ENCODE results near the gene S1PR1.
"Not testable (repeated sequence)": the region's sequence is repeated elsewhere in the genome, so short reads cannot be mapped to it uniquely, and the experiment has no call there.

Gene S1PR1

DNA sequence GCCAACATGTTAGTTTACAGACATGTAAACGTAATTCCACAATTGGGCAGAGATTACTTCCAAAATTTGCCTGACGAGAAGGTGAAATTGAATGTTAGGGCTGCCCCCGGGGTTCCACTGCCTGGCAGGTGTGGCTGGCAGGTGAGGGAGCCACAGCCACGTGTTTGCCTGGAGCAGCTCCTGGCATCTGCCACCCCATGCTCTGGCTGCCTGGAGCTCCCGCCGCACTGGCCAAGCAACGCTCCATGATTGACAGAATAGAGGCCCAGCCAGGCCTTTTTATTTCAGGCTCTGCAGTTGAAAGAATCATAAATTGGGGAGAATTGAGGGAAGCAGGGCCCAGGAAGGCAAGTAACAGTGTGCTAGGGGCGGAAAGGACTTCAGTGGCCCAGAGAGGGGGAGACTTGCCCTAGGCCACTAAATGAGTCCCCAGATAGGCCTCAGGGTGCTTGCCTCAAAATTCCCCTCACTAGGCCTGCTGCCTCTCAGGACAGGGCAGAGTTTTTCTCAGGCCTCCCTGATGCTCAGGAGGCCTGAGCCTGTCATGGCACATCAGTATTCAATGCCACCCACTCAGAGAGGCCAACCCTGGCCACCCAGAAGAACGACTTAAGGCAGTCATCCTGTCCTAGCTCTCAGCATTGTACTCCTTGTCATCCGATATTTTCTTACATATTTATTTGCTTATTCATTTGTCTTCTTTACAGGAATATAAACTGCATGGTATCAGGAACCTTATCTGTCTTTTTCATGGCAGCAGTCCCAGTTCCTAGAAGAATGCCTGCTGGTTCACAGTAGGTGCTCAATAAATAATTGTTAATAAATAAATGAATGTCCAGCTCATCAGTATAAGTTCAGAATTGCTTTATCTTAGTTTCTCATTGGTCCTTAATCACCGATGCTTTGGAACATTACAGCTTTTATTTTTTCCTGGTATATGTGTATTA, 16.6 kb upstream of the S1PR1 start:
- DNase-seq (ENCODE audit: low read depth): no peak

DNA sequence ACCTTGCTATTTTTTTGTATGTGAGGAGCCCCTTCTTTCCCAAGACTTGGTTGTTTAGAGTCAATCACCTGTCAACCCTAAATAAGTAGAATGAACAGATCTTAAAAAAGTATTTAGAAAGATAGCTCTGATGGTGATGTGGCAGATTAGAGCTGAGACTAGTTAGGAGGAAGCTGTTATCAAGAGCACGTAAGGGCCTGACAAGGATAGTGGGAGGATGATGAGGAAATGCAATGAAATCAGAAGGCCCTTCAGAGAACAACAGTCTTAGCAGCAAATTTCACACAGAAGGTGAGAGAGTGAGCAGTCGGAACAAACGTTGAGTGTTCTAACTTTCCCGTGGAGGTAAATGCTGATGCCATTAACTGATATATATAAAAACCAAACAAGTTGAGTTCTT, 15.9 kb upstream of the S1PR1 start:
- no peak for DNase-seq (ENCODE audit: low read depth)

- no peak for DNase-seq (ENCODE audit: low read depth)
Measured at GRCh38 chr1:101221945-101222429, 14.8 kb upstream of the S1PR1 start.

DNA sequence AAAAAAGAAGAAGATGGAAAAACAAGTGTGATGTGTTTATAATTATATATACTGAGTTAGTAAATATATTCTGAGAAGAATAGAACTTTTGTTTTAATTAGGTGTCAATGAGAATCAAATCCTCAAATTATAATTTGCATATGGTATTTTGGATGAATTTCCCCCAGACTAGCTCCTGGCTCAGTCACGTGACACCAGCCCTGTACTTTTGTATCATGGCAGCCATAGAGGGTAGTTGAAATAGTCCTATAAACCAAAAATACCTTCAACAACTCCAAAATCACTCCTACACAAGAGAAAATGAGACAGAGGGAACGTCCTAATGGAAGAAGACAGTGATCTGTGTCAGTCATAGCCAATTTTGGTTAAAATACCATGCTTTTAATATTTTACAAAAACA, 9.0 kb upstream of the S1PR1 start:
- no peak for DNase-seq (ENCODE audit: low read depth)

DNA sequence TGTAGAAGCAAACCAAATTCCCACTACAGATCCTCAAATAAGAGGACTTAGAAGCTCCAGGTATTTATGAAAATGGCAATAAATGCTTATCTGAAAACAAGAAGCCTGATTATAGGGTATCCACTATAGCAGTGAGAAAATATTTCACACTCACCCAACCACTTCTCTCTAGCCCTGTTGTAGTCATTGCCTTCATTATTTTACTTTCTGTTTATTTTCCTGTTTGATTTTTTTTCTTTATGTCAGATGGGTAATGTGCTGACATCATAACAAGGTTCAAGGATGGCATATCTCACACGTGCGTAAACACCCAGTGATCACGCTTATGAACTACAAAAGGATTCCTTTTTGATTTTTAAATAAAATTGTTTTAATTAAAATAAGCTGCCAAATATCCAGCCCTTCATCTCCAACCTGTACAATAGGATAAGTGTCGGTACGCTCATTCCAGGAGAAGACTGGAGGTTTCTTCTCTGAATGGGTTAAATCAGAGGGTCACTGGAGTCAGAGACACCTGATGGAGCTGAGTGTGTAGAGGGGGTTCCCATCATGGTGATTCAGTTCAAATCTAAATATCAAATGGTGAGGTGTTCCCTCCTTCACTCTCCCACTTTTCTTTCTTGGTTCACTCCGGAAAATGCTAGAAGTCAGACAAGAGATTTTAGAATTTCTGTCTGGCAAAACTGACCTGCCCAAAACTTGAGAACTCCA, 8.2 kb upstream of the S1PR1 start:
- no peak for DNase-seq (ENCODE audit: low read depth)

DNA sequence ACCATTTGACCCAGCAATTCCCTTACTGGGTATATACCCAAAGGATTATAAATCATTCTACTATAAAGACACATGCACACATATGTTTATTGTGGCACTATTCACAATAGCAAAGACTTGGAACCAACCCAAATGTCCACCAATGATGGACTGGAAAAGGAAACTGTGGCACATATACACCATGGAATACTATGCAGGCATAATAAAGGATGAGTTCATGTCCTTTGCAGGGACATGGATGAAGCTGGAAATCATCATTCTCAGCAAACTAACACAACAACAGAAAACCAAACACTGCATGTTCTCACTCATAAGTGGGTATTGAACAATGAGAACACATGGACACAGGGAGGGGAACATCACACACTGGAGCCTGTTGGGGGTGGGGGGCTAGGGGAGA, 4.6 kb upstream of the S1PR1 start:
- not testable (repeated sequence) for DNase-seq (ENCODE audit: low read depth)

DNA sequence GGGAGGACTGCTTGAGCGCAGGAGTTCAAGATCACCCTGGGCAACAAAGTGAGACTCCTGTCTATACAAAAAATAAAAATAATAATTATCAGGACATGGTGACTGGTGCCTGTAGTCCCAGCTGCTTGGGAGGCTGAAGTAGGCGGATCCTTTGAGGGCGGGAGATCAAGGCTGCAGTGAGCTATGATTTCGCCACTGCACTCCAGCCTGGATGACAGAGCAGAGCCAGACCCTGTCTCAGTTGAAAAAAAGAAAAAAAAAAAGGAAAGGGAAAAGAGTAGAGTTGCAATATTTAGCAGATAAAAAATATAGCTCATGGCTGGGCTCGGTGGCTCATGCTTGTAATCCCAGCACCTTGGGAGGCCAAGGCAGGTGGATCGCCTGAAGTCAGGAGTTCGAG, 3.3 kb upstream of the S1PR1 start:
- DNase-seq (ENCODE audit: low read depth): no peak

GRCh38 chr1:101235216-101235695, 1.6 kb upstream of the S1PR1 start:
- DNase-seq (ENCODE audit: low read depth): no peak

GRCh38 chr1:101235696-101236515, 913 bp upstream of the S1PR1 start:
- DNase-seq (ENCODE audit: low read depth): peak; percentile 42

- DNase-seq (ENCODE audit: low read depth): no peak
Measured at GRCh38 chr1:101237229-101237837, 514 bp downstream of the S1PR1 start.

GRCh38 chr1:101238031-101238628, 1.3 kb downstream of the S1PR1 start:
- peak; percentile 43 for DNase-seq (ENCODE audit: low read depth)

DNA sequence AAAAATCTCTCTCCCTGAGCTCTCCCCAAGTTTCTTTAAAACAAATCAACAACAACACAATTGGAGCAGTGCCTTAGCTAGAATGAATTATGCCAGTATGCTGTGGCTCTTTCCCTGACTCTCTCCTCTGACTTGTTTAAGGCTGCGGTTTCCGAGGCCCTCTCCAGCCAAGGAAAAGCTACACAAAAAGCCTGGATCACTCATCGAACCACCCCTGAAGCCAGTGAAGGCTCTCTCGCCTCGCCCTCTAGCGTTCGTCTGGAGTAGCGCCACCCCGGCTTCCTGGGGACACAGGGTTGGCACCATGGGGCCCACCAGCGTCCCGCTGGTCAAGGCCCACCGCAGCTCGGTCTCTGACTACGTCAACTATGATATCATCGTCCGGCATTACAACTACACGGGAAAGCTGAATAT, 1.9 kb downstream of the S1PR1 start:
- DNase-seq (ENCODE audit: low read depth): peak; percentile 84

DNA sequence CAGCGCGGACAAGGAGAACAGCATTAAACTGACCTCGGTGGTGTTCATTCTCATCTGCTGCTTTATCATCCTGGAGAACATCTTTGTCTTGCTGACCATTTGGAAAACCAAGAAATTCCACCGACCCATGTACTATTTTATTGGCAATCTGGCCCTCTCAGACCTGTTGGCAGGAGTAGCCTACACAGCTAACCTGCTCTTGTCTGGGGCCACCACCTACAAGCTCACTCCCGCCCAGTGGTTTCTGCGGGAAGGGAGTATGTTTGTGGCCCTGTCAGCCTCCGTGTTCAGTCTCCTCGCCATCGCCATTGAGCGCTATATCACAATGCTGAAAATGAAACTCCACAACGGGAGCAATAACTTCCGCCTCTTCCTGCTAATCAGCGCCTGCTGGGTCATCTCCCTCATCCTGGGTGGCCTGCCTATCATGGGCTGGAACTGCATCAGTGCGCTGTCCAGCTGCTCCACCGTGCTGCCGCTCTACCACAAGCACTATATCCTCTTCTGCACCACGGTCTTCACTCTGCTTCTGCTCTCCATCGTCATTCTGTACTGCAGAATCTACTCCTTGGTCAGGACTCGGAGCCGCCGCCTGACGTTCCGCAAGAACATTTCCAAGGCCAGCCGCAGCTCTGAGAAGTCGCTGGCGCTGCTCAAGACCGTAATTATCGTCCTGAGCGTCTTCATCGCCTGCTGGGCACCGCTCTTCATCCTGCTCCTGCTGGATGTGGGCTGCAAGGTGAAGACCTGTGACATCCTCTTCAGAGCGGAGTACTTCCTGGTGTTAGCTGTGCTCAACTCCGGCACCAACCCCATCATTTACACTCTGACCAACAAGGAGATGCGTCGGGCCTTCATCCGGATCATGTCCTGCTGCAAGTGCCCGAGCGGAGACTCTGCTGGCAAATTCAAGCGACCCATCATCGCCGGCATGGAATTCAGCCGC, 2.5 kb downstream of the S1PR1 start:
- DNase-seq (ENCODE audit: low read depth): peak; percentile 47

DNA sequence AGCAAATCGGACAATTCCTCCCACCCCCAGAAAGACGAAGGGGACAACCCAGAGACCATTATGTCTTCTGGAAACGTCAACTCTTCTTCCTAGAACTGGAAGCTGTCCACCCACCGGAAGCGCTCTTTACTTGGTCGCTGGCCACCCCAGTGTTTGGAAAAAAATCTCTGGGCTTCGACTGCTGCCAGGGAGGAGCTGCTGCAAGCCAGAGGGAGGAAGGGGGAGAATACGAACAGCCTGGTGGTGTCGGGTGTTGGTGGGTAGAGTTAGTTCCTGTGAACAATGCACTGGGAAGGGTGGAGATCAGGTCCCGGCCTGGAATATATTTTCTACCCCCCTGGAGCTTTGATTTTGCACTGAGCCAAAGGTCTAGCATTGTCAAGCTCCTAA, 3.2 kb downstream of the S1PR1 start:
- DNase-seq (ENCODE audit: low read depth): no peak

- no peak for DNase-seq (ENCODE audit: low read depth)
Measured at GRCh38 chr1:101241485-101242225, 4.8 kb downstream of the S1PR1 start.

GRCh38 chr1:101242324-101243050, 5.7 kb downstream of the S1PR1 start:
- no peak for DNase-seq (ENCODE audit: low read depth)

DNA sequence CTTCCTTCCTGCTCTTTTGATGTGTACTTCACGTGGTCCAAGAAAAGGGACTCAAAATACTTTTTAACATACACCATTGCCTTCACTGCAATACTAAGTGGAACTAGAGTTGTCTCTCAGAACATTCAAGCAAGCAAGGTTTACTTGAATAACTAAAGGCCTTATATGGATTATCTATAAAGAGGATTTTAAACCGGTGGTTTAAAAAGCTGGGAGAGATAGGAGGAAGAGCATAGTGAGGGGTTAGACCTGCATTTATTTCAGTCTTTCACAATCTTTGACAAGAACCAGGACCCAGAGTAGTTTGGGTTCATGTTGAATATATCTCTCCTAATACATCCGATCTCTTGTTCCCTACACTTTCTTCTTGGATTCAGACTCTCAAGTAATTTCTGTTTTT, 6.9 kb downstream of the S1PR1 start:
- no peak for DNase-seq (ENCODE audit: low read depth)

DNA sequence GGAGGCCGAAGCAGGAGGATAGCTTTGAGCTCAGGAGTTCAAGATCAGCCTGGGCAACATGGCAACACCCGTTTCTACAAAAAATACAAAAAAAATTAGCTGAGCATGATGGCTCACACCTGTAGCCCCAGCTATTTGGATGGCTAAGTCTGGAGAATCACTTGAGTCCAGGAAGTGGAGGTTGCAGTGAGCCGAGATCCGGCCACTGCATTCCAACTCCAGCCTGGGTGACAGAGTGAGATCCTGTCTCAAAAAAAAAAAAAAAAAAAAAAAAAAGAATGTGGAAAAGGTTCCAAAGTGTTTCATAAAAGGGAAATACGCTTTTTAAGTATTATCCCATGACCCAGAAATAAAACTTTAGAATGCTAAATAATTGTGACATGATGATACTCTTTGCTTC, 8.0 kb downstream of the S1PR1 start:
- DNase-seq (ENCODE audit: low read depth): no peak
